SJSA1 (cell line): ENCODE measurements around the gene PAGR1. TPM values are rescaled to one million over a fixed set of nuclear protein-coding genes. Genes with fewer than 3 reads are reported as not detected.
"Not testable (repeated sequence)": the region's sequence is repeated elsewhere in the genome, so short reads cannot be mapped to it uniquely, and the experiment has no call there.

Experiments
- DNase-seq, 2 experiments: peaks; one replicate each; pipeline ENCODE4 v3.0.0-alpha.2; 2015 to 2020; ENCODE audit warnings: low spot score in 2 of 2, low read depth in 1 of 2
- H3K27ac ChIP-seq: fragments of 250-450 bp; sonication (Bioruptor Pico); 2 replicates; pipeline ENCODE4 v1.5.1; 2020; ENCODE audit warnings: mild to moderate bottlenecking, moderate library complexity
- H3K27me3 ChIP-seq: fragments of 250-450 bp; sonication (Bioruptor Pico); replicated peaks from 2 replicates; pipeline ENCODE4 v1.5.1; 2020; ENCODE audit warnings: mild to moderate bottlenecking, moderate library complexity
- H3K36me3 ChIP-seq: fragments of 250-450 bp; sonication (Bioruptor Pico); 2 replicates; pipeline ENCODE4 v1.5.1; 2020; ENCODE audit warnings: mild to moderate bottlenecking
- H3K4me1 ChIP-seq: fragments of 250-450 bp; sonication (Bioruptor Pico); replicated peaks from 2 replicates; pipeline ENCODE4 v1.6.1; 2021; ENCODE audit warnings: mild to moderate bottlenecking
- H3K4me3 ChIP-seq: fragments of 250-450 bp; sonication (Bioruptor Pico); 2 replicates; pipeline ENCODE4 v1.5.1; 2020; ENCODE audit warnings: mild to moderate bottlenecking
- H3K9me3 ChIP-seq: fragments of 250-450 bp; sonication (Bioruptor Pico); replicated peaks from 2 replicates; pipeline ENCODE4 v1.5.1; 2020; ENCODE audit warnings: mild to moderate bottlenecking
- total RNA-seq: library from RNA; depleted of rRNA; stranded (reverse); fragments of >200 nt; shearing (Covaris generic); gene quantifications from 2 replicates; pipeline ENCODE4 v1.2.3, GENCODE V29; 2014

PAGR1 gene
- total RNA-seq, 1 experiment from 2014 or later: 39.3 TPM

- Histone ChIP-seq H3K27me3 (no peaks in the 10 kb centered on the region), H3K36me3 (peaks cover 7% of the 10 kb centered on the region; the same call in 1 of the 2 replicates), H3K9me3 (no peaks in the 10 kb centered on the region), H3K4me3 (no peak overlapping the region), H3K27ac (peak overlapping the region; percentile 57), H3K4me1 (peaks cover 56% of the 10 kb centered on the region)
- DNase-seq: peak; percentile 87 to 90
Measured at GRCh38 chr16:29825145-29826044, 9.4 kb downstream of the PAGR1 start.

DNA sequence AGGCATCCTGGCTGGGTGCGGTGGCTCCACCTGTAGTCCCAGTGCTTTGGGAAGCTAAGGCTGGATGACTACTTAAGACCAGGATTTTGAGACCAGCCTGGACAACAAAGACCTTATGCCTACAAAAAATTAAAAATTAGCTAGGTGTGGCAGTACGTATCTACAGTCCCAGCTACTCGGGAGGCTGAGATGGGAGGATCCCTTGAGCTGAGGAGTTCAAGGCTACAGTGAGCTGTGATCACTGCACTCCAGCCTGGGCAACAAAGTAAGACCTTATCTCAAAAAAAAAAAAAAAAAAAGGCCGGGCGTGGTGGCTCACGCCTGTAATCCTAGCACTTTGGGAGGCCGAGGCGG is 10.4 kb downstream of the PAGR1 start:
- H3K36me3 ChIP-seq: peaks cover 6% of the 10 kb centered on the region; the same call in 1 of the 2 replicates
- H3K27me3 ChIP-seq: no peaks in the 10 kb centered on the region
- no peak for DNase-seq
- peaks cover 49% of the 10 kb centered on the region for H3K4me1 ChIP-seq
- no peaks in the 10 kb centered on the region for H3K9me3 ChIP-seq
- no peak overlapping the region for H3K4me3 ChIP-seq
- peak overlapping the region; percentile 57; the same call in 1 of the 2 replicates for H3K27ac ChIP-seq

- peaks cover 29% of the 10 kb centered on the region for H3K36me3 ChIP-seq
- no peak overlapping the region for H3K27ac ChIP-seq
- H3K4me3 ChIP-seq: no peak overlapping the region
- no peaks in the 10 kb centered on the region for H3K27me3 ChIP-seq
- H3K4me1 ChIP-seq: peaks cover 6% of the 10 kb centered on the region
- DNase-seq: no peak
- H3K9me3 ChIP-seq: no peaks in the 10 kb centered on the region
Measured at GRCh38 chr16:29830774-29831173, 14.8 kb downstream of the PAGR1 start.

DNA sequence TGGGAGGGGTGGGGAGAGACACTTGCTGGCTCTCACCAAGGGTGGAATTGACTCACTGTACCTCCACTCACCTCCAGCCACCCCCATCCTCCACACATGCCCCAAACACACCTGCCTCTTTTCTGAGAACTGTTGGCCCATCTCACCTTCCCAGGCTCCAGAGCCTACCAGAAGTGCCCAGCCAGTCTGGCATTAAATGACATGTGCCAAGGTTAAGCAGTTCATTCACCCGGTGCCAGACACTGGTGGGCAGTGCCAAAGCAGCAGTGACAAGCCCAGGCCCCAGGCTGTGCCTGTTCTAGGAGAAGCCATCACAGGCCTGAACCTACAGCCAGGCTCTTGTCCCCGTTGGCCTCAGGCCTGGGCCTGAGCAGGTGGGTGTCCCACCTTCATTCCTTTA is 15.5 kb downstream of the PAGR1 start:
- Histone ChIP-seq H3K4me3 (no peak overlapping the region), H3K9me3 (no peaks in the 10 kb centered on the region), H3K27me3 (no peaks in the 10 kb centered on the region), H3K36me3 (peaks cover 32% of the 10 kb centered on the region), H3K27ac (no peak overlapping the region), H3K4me1 (no peaks in the 10 kb centered on the region)
- DNase-seq: no peak

DNA sequence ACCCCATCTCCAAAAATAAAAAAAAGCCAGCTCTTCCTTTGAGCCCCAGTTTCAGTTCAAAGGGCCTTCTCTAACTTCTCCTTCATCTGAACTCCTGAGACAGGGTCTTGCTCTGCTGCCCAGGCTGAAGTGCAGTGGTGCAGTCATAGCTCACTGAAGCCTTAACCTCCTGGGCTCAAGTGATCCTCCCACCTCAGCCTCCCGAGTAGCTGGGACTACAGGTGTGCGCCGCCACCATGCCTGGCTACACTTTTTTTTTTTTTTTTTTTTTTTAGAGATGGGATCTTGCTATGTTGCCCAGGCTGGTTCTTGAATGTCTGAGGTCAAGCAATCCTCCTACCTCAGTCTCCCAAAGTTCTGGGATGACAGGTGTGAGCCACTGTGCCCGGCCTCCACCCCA is 17.3 kb downstream of the PAGR1 start:
- H3K9me3 ChIP-seq, H3K27ac ChIP-seq, H3K4me1 ChIP-seq, H3K4me3 ChIP-seq, DNase-seq, H3K27me3 ChIP-seq: not testable (repeated sequence)
- peaks cover 44% of the 10 kb centered on the region for H3K36me3 ChIP-seq

DNA sequence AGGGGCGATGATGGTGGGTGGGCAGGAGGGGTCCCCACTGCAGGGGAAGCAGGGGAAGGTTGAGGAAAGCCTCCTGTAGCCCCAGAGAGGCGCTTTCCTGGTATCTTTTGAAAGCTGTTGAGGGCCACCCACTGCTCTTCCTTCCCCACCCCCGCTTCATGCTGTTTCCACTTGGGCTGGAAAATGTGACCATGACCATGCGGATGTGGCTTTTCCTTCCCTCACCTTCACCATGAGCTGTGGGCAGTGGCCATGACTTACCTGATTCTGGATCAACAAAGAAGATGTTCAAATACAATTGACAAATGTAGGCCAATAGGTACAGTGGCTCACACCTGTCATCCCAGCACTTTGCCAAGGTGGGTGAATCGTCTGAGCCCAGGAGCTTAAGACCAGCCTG is 18.1 kb downstream of the PAGR1 start:
- peaks cover 50% of the 10 kb centered on the region for H3K36me3 ChIP-seq
- no peaks in the 10 kb centered on the region for H3K27me3 ChIP-seq
- no peak overlapping the region for H3K4me3 ChIP-seq

GRCh38 chr16:29835926-29836325 is 20.0 kb downstream of the PAGR1 start:
- no peak for DNase-seq
- Histone ChIP-seq H3K9me3 (no peaks in the 10 kb centered on the region), H3K4me1 (no peaks in the 10 kb centered on the region), H3K27me3 (no peaks in the 10 kb centered on the region), H3K27ac (no peak overlapping the region), H3K4me3 (no peak overlapping the region), H3K36me3 (peaks cover 63% of the 10 kb centered on the region)

More for the DNA sequence above, 18.1 kb downstream of the PAGR1 start:
- no peak for DNase-seq
- H3K27ac ChIP-seq: no peak overlapping the region
- H3K4me1 ChIP-seq: no peaks in the 10 kb centered on the region
- H3K9me3 ChIP-seq: no peaks in the 10 kb centered on the region

GRCh38 chr16:29836623-29837022 is 20.7 kb downstream of the PAGR1 start:
- DNase-seq: no peak
- Histone ChIP-seq H3K4me1 (no peaks in the 10 kb centered on the region), H3K27me3 (no peaks in the 10 kb centered on the region), H3K4me3 (no peak overlapping the region), H3K36me3 (peaks cover 61% of the 10 kb centered on the region), H3K9me3 (no peaks in the 10 kb centered on the region), H3K27ac (no peak overlapping the region)

DNA sequence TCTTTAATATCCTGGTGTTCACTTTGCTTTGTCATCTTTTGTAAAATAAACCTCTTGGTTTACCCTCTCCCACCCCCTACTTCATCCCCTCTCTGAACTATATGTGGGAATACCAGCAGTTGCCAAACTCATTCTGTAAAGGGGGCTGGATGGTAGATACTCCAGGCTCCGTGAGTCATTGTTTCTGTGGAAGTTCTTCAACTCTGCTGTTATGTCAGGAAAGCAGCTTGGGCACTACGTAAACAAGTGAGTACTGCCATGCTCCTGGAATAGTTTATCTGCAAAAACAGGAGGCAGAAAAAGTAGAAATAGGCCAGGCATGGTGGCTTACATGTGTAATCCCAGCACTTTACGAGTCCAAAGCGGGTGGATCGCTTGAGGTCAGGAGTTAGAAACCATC is 21.9 kb downstream of the PAGR1 start:
- DNase-seq: no peak
- no peaks in the 10 kb centered on the region for H3K9me3 ChIP-seq
- H3K4me3 ChIP-seq: no peak overlapping the region
- H3K4me1 ChIP-seq: no peaks in the 10 kb centered on the region
- H3K27me3 ChIP-seq: no peaks in the 10 kb centered on the region
- H3K27ac ChIP-seq: no peak overlapping the region
- peaks cover 65% of the 10 kb centered on the region for H3K36me3 ChIP-seq

DNA sequence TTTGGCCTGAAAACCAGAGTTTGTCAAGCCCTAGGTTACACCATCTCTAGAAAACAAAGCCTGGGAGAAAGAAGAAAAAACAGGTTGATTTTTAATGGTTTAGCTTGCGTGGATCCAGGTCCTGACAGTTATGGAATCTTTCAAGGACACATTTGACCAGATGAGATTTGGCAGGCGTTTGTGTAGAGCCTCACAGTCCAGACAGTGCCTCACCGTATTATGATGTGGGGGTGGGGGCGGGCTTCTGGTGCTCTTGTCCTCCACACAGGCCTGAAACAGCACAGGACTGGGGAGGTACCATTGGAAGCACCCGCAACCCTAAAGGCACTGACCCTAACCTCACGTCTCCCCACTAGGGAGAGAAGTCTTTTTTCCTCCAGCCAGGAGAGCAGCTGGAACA is 23.9 kb downstream of the PAGR1 start:
- Histone ChIP-seq H3K4me3 (no peak overlapping the region), H3K27me3 (no peaks in the 10 kb centered on the region), H3K4me1 (no peaks in the 10 kb centered on the region), H3K9me3 (no peaks in the 10 kb centered on the region), H3K36me3 (peaks cover 69% of the 10 kb centered on the region), H3K27ac (no peak overlapping the region)
- no peak for DNase-seq

- Histone ChIP-seq H3K4me3 (no peak overlapping the region), H3K4me1 (no peaks in the 10 kb centered on the region), H3K36me3 (peaks cover 68% of the 10 kb centered on the region), H3K27me3 (no peaks in the 10 kb centered on the region), H3K27ac (no peak overlapping the region), H3K9me3 (no peaks in the 10 kb centered on the region)
- no peak for DNase-seq
Measured at GRCh38 chr16:29840240-29840639, 24.3 kb downstream of the PAGR1 start.

GRCh38 chr16:29841631-29842030 is 25.7 kb downstream of the PAGR1 start:
- H3K4me1 ChIP-seq: no peaks in the 10 kb centered on the region
- no peak overlapping the region for H3K27ac ChIP-seq
- no peaks in the 10 kb centered on the region for H3K9me3 ChIP-seq
- H3K36me3 ChIP-seq: peaks cover 75% of the 10 kb centered on the region
- no peaks in the 10 kb centered on the region for H3K27me3 ChIP-seq
- DNase-seq: no peak
- H3K4me3 ChIP-seq: no peak overlapping the region

GRCh38 chr16:29842732-29843346 is 26.9 kb downstream of the PAGR1 start:
- Histone ChIP-seq H3K36me3 (peaks cover 78% of the 10 kb centered on the region), H3K4me1 (no peaks in the 10 kb centered on the region), H3K27ac (no peak overlapping the region), H3K27me3 (no peaks in the 10 kb centered on the region), H3K9me3 (no peaks in the 10 kb centered on the region), H3K4me3 (no peak overlapping the region)
- DNase-seq: no peak

GRCh38 chr16:29843931-29844330 is 28.0 kb downstream of the PAGR1 start:
- DNase-seq: no peak
- peaks cover 5% of the 10 kb centered on the region; the same call in 1 of the 2 replicates for H3K4me1 ChIP-seq
- H3K27me3 ChIP-seq: no peaks in the 10 kb centered on the region
- peaks cover 80% of the 10 kb centered on the region for H3K36me3 ChIP-seq
- H3K27ac ChIP-seq: no peak overlapping the region
- H3K4me3 ChIP-seq: no peak overlapping the region
- H3K9me3 ChIP-seq: no peaks in the 10 kb centered on the region
